Trophoblast cell (in vitro differentiated cells and primary cell): ENCODE results near the gene GRID1.
"Not testable (repeated sequence)": the region's sequence is repeated elsewhere in the genome, so short reads cannot be mapped to it uniquely, and the experiment has no call there.

ENCODE experiments used
- DNase-seq, 2 donors: peaks; one replicate each; pipeline ENCODE4 v3.0.0-alpha.2; 2016
- H2AFZ ChIP-seq: 2 replicates; pipeline ENCODE4 v1.6.1; 2013; ENCODE audit warnings: low read length, moderate library complexity, mild to moderate bottlenecking; ENCODE audit not compliant: insufficient read depth, poor library complexity
- H2AK5ac ChIP-seq: 2 replicates; pipeline ENCODE4 v1.6.1; 2013; ENCODE audit warnings: mild to moderate bottlenecking, low read length
- H2BK120ac ChIP-seq: 2 replicates; pipeline ENCODE4 v1.6.1; 2013; ENCODE audit warnings: low read length, mild to moderate bottlenecking, moderate library complexity; ENCODE audit not compliant: insufficient read depth, poor library complexity
- H2BK12ac ChIP-seq: 2 replicates; pipeline ENCODE4 v1.6.1; 2013; ENCODE audit warnings: mild to moderate bottlenecking, low read length, moderate library complexity
- H2BK5ac ChIP-seq: 2 replicates; pipeline ENCODE4 v1.6.1; 2013; ENCODE audit warnings: low read length, low read depth, moderate library complexity, mild to moderate bottlenecking; ENCODE audit not compliant: poor library complexity
- H3K14ac ChIP-seq: 2 replicates; pipeline ENCODE4 v1.6.1; 2013; ENCODE audit warnings: mild to moderate bottlenecking, low read length
- H3K18ac ChIP-seq: 2 replicates; pipeline ENCODE4 v1.6.1; 2013; ENCODE audit warnings: mild to moderate bottlenecking, low read length
- H3K23ac ChIP-seq: 2 replicates; pipeline ENCODE4 v1.6.1; 2013; ENCODE audit warnings: low read length
- H3K27ac ChIP-seq: 2 replicates; pipeline ENCODE4 v1.5.1; 2013; ENCODE audit warnings: low read depth, mild to moderate bottlenecking, inconsistent platforms, low read length, moderate library complexity
- H3K27me3 ChIP-seq: 2 replicates; pipeline ENCODE4 v1.6.1; 2013; ENCODE audit warnings: inconsistent platforms, mild to moderate bottlenecking, low read length, moderate library complexity; ENCODE audit not compliant: insufficient read depth
- H3K36me3 ChIP-seq, 2 experiments: 1 replicate in 1 of 2; 2 replicates in 1 of 2; pipeline ENCODE4 v1.6.1; 2013; ENCODE audit warnings: low read length in 2 of 2, mild to moderate bottlenecking in 2 of 2, moderate library complexity in 1 of 2; ENCODE audit not compliant: insufficient read depth in 2 of 2, control insufficient read depth in 1 of 2
- H3K4ac ChIP-seq: 2 replicates; pipeline ENCODE4 v1.6.1; 2013; ENCODE audit warnings: low read depth, mild to moderate bottlenecking, low read length, moderate library complexity
- H3K4me1 ChIP-seq, 2 experiments: 1 replicate in 1 of 2; 2 replicates in 1 of 2; pipeline ENCODE4 v1.6.1; 2013; ENCODE audit warnings: low read length in 2 of 2, mild to moderate bottlenecking in 2 of 2, moderate library complexity in 1 of 2; ENCODE audit not compliant: insufficient read depth in 2 of 2, control insufficient read depth in 1 of 2
- H3K4me2 ChIP-seq: 2 replicates; pipeline ENCODE4 v1.6.1; 2013; ENCODE audit warnings: inconsistent platforms, mild to moderate bottlenecking, low read length, moderate library complexity
- H3K4me3 ChIP-seq: 2 replicates; pipeline ENCODE4 v1.5.1; 2013; ENCODE audit warnings: mild to moderate bottlenecking, low read depth, low read length, inconsistent platforms
- H3K79me1 ChIP-seq: one replicate; pipeline ENCODE4 v1.6.1; 2013; ENCODE audit warnings: low read length
- H3K79me2 ChIP-seq: 2 replicates; pipeline ENCODE4 v1.6.1; 2013; ENCODE audit warnings: low read length, mild to moderate bottlenecking; ENCODE audit not compliant: control insufficient read depth, insufficient read depth, poor library complexity
- H3K9ac ChIP-seq: 2 replicates; pipeline ENCODE4 v1.6.1; 2013; ENCODE audit warnings: mild to moderate bottlenecking, low read length
- H3K9me3 ChIP-seq: 2 replicates; pipeline ENCODE4 v1.6.1; 2013; ENCODE audit warnings: low read depth, mild to moderate bottlenecking, control low read depth, inconsistent platforms, low read length; ENCODE audit not compliant: insufficient read depth
- H4K12ac ChIP-seq: 2 replicates; pipeline ENCODE4 v1.6.1; 2013; ENCODE audit warnings: low read depth, mild to moderate bottlenecking, low read length, moderate library complexity
- H4K8ac ChIP-seq: 2 replicates; pipeline ENCODE4 v1.6.1; 2013; ENCODE audit warnings: low read depth, mild to moderate bottlenecking, low read length, moderate library complexity
- H4K91ac ChIP-seq: one replicate; pipeline ENCODE4 v1.6.1; 2013; ENCODE audit warnings: low read depth, mild to moderate bottlenecking, low read length, moderate library complexity
- WGBS: extraction: QIAGEN DNeasy Blood & Tissue Kit; methylation state at CpG from one replicate; pipeline ENCODE4 v1.1.7; 2013; ENCODE audit warnings: missing lambda C conversion rate; ENCODE audit not compliant: insufficient read length, insufficient coverage; ENCODE audit errors: extremely low coverage; 5-methylcytosine and 5-hydroxymethylcytosine counted together

The GRID1 gene

GRCh38 chr10:86077871-86078638, 288.5 kb downstream of the GRID1 start:
- Histone ChIP-seq H3K9me3 (peaks cover 2% of the 10 kb centered on the region), H2AFZ (no peak overlapping the region), H3K18ac (no peak overlapping the region), H2AK5ac (no peak overlapping the region), H4K91ac (no peak overlapping the region), H3K4me1 (peaks cover 8 to 13% of the 10 kb centered on the region in 2 experiments), H3K9ac (no peak overlapping the region), H3K79me2 (no peaks in the 10 kb centered on the region), H3K23ac (no peak overlapping the region), H2BK5ac (no peak overlapping the region), H3K4me3 (no peak overlapping the region), H3K36me3 (no peaks in the 10 kb centered on the region), H3K4me2 (no peak overlapping the region), H3K14ac (no peak overlapping the region), H3K27ac (no peak overlapping the region), H4K12ac (no peak overlapping the region), H3K4ac (no peak overlapping the region), H2BK12ac (no peak overlapping the region), H4K8ac (no peak overlapping the region), H3K79me1 (no peaks in the 10 kb centered on the region), H3K27me3 (no peaks in the 10 kb centered on the region), H2BK120ac (no peak overlapping the region)
- WGBS = no CpG with 5 or more reads among the region's 9 CpGs
- no peak for DNase-seq

DNA sequence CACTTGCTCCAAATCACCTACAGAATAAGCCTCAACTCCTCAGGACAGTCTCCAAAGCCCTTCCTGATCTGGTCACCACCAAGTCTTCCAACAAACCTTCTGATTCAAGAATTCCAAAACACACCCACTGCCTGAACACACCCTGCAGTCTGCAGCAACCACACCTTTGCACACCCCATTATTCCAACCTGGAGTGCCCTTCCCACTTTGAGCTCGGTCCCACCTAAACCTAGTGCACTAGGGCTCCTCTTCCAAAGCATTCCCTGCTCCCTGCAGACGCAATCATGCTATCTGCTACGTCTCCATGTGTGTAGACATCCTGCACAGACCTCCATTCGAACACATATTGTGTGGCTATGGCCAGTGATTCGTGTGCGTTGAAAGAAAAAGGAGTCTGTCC, 289.3 kb downstream of the GRID1 start:
- Histone ChIP-seq H3K9me3 (peaks cover 2% of the 10 kb centered on the region), H3K79me2 (no peaks in the 10 kb centered on the region), H3K27ac (no peak overlapping the region), H3K18ac (no peak overlapping the region), H2AK5ac (no peak overlapping the region), H4K12ac (no peak overlapping the region), H3K4me2 (no peak overlapping the region), H3K4me1 (peaks cover 8 to 13% of the 10 kb centered on the region in 2 experiments), H4K91ac (no peak overlapping the region), H2BK120ac (no peak overlapping the region), H3K4me3 (no peak overlapping the region), H4K8ac (no peak overlapping the region), H3K36me3 (no peaks in the 10 kb centered on the region), H3K14ac (no peak overlapping the region), H3K27me3 (no peaks in the 10 kb centered on the region), H3K9ac (no peak overlapping the region), H2BK12ac (no peak overlapping the region), H3K23ac (no peak overlapping the region), H3K4ac (no peak overlapping the region), H2BK5ac (no peak overlapping the region), H2AFZ (no peak overlapping the region), H3K79me1 (no peaks in the 10 kb centered on the region)
- no CpG with 5 or more reads among the region's 6 CpGs for WGBS
- DNase-seq = no peak

GRCh38 chr10:86076497-86076896, 290.1 kb downstream of the GRID1 start:
- not testable (repeated sequence) for H2BK120ac ChIP-seq, H3K9ac ChIP-seq, H3K4ac ChIP-seq, H3K79me2 ChIP-seq, H4K91ac ChIP-seq, H3K79me1 ChIP-seq, H2AFZ ChIP-seq, DNase-seq, H3K23ac ChIP-seq, H4K12ac ChIP-seq, H3K4me3 ChIP-seq, H3K27me3 ChIP-seq, H3K14ac ChIP-seq, H2AK5ac ChIP-seq, H3K9me3 ChIP-seq, H3K36me3 ChIP-seq, H3K27ac ChIP-seq, H4K8ac ChIP-seq, H2BK5ac ChIP-seq, H3K18ac ChIP-seq, H3K4me2 ChIP-seq, H2BK12ac ChIP-seq
- peaks cover 8 to 13% of the 10 kb centered on the region in 2 experiments for H3K4me1 ChIP-seq
- no CpG with 5 or more reads among the region's 4 CpGs for whole genome bisulfite sequencing

GRCh38 chr10:86075512-86075911, 291.1 kb downstream of the GRID1 start:
- H4K91ac ChIP-seq = no peak overlapping the region
- no peak overlapping the region for H2AK5ac ChIP-seq
- H2BK120ac ChIP-seq = no peak overlapping the region
- no peak overlapping the region for H3K4ac ChIP-seq
- H3K23ac ChIP-seq = no peak overlapping the region
- peaks cover 8 to 13% of the 10 kb centered on the region in 2 experiments for H3K4me1 ChIP-seq
- H3K18ac ChIP-seq = no peak overlapping the region
- H4K12ac ChIP-seq = no peak overlapping the region
- no peak overlapping the region for H3K27ac ChIP-seq
- DNase-seq = no peak
- no peak overlapping the region for H3K4me3 ChIP-seq
- no peak overlapping the region for H2AFZ ChIP-seq
- no peak overlapping the region for H3K4me2 ChIP-seq
- H4K8ac ChIP-seq = no peak overlapping the region
- H2BK5ac ChIP-seq = no peak overlapping the region
- no peak overlapping the region for H2BK12ac ChIP-seq
- WGBS = no CpG with 5 or more reads among the region's 3 CpGs
- H3K27me3 ChIP-seq = no peaks in the 10 kb centered on the region
- H3K36me3 ChIP-seq = no peaks in the 10 kb centered on the region
- H3K14ac ChIP-seq = no peak overlapping the region
- no peaks in the 10 kb centered on the region for H3K9me3 ChIP-seq
- H3K79me1 ChIP-seq = no peaks in the 10 kb centered on the region
- no peak overlapping the region for H3K9ac ChIP-seq
- H3K79me2 ChIP-seq = no peaks in the 10 kb centered on the region
